ENCODE data around the gene TSHZ2. TPM values are rescaled to one million over a fixed set of nuclear protein-coding genes. Genes with fewer than 3 reads are reported as not detected.

The TSHZ2 gene
- total and polyA plus RNA-seq, 9 of the 15 experiments (the other 6 are each of a cell fraction or from before 2014, with no cell fraction given), result 0.03 to 0.20 (median 0.05) TPM; not detected in 4

DNA sequence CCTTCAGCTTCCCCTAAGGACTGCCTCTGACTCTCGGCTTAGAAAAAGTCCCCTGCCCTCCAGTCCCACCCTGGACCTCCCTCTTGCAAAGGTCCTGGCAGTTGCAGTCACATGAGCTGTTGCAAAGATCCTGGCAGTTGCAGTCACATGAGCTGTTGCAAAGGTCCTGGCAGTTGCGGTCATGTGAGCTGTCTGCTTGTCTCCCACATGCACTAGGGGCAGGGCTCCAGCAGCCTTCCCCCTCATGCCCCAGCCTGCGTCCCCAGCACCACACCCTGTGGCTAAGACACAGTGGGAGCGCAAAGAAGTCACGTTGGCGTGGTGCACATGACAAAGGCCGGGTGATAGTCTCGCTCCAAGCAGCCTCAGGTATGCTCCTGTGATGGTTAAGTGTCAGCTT lies 538.5 kb downstream of the TSHZ2 start (continued):
- TF ChIP-seq, protein P1, sequence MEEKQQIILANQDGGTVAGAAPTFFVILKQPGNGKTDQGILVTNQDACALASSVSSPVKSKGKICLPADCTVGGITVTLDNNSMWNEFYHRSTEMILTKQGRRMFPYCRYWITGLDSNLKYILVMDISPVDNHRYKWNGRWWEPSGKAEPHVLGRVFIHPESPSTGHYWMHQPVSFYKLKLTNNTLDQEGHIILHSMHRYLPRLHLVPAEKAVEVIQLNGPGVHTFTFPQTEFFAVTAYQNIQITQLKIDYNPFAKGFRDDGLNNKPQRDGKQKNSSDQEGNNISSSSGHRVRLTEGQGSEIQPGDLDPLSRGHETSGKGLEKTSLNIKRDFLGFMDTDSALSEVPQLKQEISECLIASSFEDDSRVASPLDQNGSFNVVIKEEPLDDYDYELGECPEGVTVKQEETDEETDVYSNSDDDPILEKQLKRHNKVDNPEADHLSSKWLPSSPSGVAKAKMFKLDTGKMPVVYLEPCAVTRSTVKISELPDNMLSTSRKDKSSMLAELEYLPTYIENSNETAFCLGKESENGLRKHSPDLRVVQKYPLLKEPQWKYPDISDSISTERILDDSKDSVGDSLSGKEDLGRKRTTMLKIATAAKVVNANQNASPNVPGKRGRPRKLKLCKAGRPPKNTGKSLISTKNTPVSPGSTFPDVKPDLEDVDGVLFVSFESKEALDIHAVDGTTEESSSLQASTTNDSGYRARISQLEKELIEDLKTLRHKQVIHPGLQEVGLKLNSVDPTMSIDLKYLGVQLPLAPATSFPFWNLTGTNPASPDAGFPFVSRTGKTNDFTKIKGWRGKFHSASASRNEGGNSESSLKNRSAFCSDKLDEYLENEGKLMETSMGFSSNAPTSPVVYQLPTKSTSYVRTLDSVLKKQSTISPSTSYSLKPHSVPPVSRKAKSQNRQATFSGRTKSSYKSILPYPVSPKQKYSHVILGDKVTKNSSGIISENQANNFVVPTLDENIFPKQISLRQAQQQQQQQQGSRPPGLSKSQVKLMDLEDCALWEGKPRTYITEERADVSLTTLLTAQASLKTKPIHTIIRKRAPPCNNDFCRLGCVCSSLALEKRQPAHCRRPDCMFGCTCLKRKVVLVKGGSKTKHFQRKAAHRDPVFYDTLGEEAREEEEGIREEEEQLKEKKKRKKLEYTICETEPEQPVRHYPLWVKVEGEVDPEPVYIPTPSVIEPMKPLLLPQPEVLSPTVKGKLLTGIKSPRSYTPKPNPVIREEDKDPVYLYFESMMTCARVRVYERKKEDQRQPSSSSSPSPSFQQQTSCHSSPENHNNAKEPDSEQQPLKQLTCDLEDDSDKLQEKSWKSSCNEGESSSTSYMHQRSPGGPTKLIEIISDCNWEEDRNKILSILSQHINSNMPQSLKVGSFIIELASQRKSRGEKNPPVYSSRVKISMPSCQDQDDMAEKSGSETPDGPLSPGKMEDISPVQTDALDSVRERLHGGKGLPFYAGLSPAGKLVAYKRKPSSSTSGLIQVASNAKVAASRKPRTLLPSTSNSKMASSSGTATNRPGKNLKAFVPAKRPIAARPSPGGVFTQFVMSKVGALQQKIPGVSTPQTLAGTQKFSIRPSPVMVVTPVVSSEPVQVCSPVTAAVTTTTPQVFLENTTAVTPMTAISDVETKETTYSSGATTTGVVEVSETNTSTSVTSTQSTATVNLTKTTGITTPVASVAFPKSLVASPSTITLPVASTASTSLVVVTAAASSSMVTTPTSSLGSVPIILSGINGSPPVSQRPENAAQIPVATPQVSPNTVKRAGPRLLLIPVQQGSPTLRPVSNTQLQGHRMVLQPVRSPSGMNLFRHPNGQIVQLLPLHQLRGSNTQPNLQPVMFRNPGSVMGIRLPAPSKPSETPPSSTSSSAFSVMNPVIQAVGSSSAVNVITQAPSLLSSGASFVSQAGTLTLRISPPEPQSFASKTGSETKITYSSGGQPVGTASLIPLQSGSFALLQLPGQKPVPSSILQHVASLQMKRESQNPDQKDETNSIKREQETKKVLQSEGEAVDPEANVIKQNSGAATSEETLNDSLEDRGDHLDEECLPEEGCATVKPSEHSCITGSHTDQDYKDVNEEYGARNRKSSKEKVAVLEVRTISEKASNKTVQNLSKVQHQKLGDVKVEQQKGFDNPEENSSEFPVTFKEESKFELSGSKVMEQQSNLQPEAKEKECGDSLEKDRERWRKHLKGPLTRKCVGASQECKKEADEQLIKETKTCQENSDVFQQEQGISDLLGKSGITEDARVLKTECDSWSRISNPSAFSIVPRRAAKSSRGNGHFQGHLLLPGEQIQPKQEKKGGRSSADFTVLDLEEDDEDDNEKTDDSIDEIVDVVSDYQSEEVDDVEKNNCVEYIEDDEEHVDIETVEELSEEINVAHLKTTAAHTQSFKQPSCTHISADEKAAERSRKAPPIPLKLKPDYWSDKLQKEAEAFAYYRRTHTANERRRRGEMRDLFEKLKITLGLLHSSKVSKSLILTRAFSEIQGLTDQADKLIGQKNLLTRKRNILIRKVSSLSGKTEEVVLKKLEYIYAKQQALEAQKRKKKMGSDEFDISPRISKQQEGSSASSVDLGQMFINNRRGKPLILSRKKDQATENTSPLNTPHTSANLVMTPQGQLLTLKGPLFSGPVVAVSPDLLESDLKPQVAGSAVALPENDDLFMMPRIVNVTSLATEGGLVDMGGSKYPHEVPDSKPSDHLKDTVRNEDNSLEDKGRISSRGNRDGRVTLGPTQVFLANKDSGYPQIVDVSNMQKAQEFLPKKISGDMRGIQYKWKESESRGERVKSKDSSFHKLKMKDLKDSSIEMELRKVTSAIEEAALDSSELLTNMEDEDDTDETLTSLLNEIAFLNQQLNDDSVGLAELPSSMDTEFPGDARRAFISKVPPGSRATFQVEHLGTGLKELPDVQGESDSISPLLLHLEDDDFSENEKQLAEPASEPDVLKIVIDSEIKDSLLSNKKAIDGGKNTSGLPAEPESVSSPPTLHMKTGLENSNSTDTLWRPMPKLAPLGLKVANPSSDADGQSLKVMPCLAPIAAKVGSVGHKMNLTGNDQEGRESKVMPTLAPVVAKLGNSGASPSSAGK (IDR thresholded peaks at IDR 0.05), result peak; percentile 36; the same call in 1 of the 2 replicates
- TF ChIP-seq, protein P2, sequence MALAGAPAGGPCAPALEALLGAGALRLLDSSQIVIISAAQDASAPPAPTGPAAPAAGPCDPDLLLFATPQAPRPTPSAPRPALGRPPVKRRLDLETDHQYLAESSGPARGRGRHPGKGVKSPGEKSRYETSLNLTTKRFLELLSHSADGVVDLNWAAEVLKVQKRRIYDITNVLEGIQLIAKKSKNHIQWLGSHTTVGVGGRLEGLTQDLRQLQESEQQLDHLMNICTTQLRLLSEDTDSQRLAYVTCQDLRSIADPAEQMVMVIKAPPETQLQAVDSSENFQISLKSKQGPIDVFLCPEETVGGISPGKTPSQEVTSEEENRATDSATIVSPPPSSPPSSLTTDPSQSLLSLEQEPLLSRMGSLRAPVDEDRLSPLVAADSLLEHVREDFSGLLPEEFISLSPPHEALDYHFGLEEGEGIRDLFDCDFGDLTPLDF (CRISPR knock-in tag; IDR thresholded peaks at IDR 0.05), result no peak
- TF ChIP-seq ATF2 (CRISPR knock-in tag; IDR thresholded peaks at IDR 0.05) (no peak), POU5F1 (IDR thresholded peaks at IDR 0.05; ENCODE audit: borderline replicate concordance, low read depth, low read length, partially characterized antibody) (no peak), ZNF778 (CRISPR knock-in tag; IDR thresholded peaks at IDR 0.05) (no peak), FOS (IDR thresholded peaks at IDR 0.05; ENCODE audit: extremely low read depth, insufficient read length) (no peak), USF1 (CRISPR knock-in tag; IDR thresholded peaks at IDR 0.05) (peak; percentile 81)
- TF ChIP-seq, protein P3, sequence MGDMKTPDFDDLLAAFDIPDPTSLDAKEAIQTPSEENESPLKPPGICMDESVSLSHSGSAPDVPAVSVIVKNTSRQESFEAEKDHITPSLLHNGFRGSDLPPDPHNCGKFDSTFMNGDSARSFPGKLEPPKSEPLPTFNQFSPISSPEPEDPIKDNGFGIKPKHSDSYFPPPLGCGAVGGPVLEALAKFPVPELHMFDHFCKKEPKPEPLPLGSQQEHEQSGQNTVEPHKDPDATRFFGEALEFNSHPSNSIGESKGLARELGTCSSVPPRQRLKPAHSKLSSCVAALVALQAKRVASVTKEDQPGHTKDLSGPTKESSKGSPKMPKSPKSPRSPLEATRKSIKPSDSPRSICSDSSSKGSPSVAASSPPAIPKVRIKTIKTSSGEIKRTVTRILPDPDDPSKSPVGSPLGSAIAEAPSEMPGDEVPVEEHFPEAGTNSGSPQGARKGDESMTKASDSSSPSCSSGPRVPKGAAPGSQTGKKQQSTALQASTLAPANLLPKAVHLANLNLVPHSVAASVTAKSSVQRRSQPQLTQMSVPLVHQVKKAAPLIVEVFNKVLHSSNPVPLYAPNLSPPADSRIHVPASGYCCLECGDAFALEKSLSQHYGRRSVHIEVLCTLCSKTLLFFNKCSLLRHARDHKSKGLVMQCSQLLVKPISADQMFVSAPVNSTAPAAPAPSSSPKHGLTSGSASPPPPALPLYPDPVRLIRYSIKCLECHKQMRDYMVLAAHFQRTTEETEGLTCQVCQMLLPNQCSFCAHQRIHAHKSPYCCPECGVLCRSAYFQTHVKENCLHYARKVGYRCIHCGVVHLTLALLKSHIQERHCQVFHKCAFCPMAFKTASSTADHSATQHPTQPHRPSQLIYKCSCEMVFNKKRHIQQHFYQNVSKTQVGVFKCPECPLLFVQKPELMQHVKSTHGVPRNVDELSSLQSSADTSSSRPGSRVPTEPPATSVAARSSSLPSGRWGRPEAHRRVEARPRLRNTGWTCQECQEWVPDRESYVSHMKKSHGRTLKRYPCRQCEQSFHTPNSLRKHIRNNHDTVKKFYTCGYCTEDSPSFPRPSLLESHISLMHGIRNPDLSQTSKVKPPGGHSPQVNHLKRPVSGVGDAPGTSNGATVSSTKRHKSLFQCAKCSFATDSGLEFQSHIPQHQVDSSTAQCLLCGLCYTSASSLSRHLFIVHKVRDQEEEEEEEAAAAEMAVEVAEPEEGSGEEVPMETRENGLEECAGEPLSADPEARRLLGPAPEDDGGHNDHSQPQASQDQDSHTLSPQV (IDR thresholded peaks at IDR 0.05), result no peak
